Neural progenitor cell (in vitro differentiated cells): ENCODE results near the gene ATF4. TPM values are rescaled to one million over a fixed set of nuclear protein-coding genes. Genes with fewer than 3 reads are reported as not detected.
A peak's percentile ranks its signal among the peaks of the same experiment; 100 is the strongest.

Experiments used
- DNase-seq: peaks from one replicate; pipeline ENCODE4 v3.0.0-alpha.2; 2016; ENCODE audit warnings: low spot score
- H2AFZ ChIP-seq: fragments of 200-600 bp; sonication (generic); replicated peaks from 2 replicates; pipeline ENCODE4 v1.6.1; 2016; ENCODE audit warnings: antibody characterized with exemption
- H3F3A ChIP-seq: fragments of 200-600 bp; sonication (generic); 2 replicates; pipeline ENCODE4 v1.6.1; 2016; ENCODE audit warnings: antibody characterized with exemption, low read depth
- H3K27ac ChIP-seq: fragments of 200-600 bp; sonication (generic); 2 replicates; pipeline ENCODE4 v1.5.1; 2016; ENCODE audit warnings: mild to moderate bottlenecking
- H3K27me3 ChIP-seq: fragments of 200-600 bp; sonication (generic); 2 replicates; pipeline ENCODE4 v1.6.1; 2016; ENCODE audit warnings: mild to moderate bottlenecking, moderate library complexity
- H3K36me3 ChIP-seq: fragments of 200-600 bp; sonication (generic); 2 replicates; pipeline ENCODE4 v1.5.1; 2016
- H3K4me1 ChIP-seq: fragments of 200-600 bp; sonication (generic); 2 replicates; pipeline ENCODE4 v1.6.1; 2016; ENCODE audit warnings: mixed run types
- H3K4me2 ChIP-seq: fragments of 200-600 bp; sonication (generic); 2 replicates; pipeline ENCODE4 v1.6.1; 2016
- H3K4me3 ChIP-seq: fragments of 200-600 bp; sonication (generic); 2 replicates; pipeline ENCODE4 v1.5.1; 2016
- H3K79me2 ChIP-seq: fragments of 200-600 bp; sonication (generic); 2 replicates; pipeline ENCODE4 v1.6.1; 2016; ENCODE audit warnings: low read depth
- H3K9ac ChIP-seq: fragments of 200-600 bp; sonication (generic); 2 replicates; pipeline ENCODE4 v1.6.1; 2016
- H3K9me3 ChIP-seq: fragments of 200-600 bp; sonication (generic); 2 replicates; pipeline ENCODE4 v1.5.1; 2016; ENCODE audit warnings: low read depth
- H4K20me1 ChIP-seq: fragments of 200-600 bp; sonication (generic); 2 replicates; pipeline ENCODE4 v1.6.1; 2016; ENCODE audit warnings: low read depth
- H3K27ac Mint-ChIP-seq: 3 replicates; pipeline ENCODE4 v1.8.0; 2021; ENCODE audit warnings: mixed read lengths
- H3K27me3 Mint-ChIP-seq: 2 replicates; pipeline ENCODE4 v1.8.0; 2022; ENCODE audit warnings: low read depth, mild to moderate bottlenecking, inconsistent platforms, moderate library complexity, mixed read lengths; ENCODE audit not compliant: insufficient read depth
- H3K36me3 Mint-ChIP-seq: 3 replicates; pipeline ENCODE4 v1.8.0; 2021; ENCODE audit warnings: mixed read lengths
- H3K4me1 Mint-ChIP-seq: 3 replicates; pipeline ENCODE4 v1.8.0; 2021; ENCODE audit warnings: mixed read lengths
- H3K4me3 Mint-ChIP-seq: 3 replicates; pipeline ENCODE4 v1.8.0; 2021; ENCODE audit warnings: mild to moderate bottlenecking, moderate library complexity, mixed read lengths
- H3K9me3 Mint-ChIP-seq: 3 replicates; pipeline ENCODE4 v1.8.0; 2020; ENCODE audit warnings: mixed read lengths
- EZH2 ChIP-seq: fragments of 200-600 bp; sonication (generic); IDR thresholded peaks from 2 replicates; pipeline ENCODE4 v1.6.1; 2017; ENCODE audit warnings: antibody characterized with exemption, mild to moderate bottlenecking, moderate library complexity
- EZH2phosphoT487 ChIP-seq: fragments of 200-600 bp; sonication (generic); IDR thresholded peaks from 2 replicates; pipeline ENCODE4 v1.6.1; 2017; ENCODE audit warnings: antibody characterized with exemption
- total RNA-seq: library from RNA; depleted of rRNA; stranded (reverse); fragments of >200 nt; gene quantifications from 2 replicates; pipeline ENCODE4 v1.2.3, GENCODE V29; 2015; ENCODE audit warnings: low replicate concordance
- TF ChIP-seq, protein P1 (sequence below): fragments of 200-600 bp; sonication (generic); IDR thresholded peaks from 2 replicates; pipeline ENCODE4 v1.5.1; 2017; ENCODE audit warnings: antibody characterized with exemption, mild to moderate bottlenecking

Gene ATF4
- total RNA-seq, 1 donor from 2014 or later = 189 TPM

DNA sequence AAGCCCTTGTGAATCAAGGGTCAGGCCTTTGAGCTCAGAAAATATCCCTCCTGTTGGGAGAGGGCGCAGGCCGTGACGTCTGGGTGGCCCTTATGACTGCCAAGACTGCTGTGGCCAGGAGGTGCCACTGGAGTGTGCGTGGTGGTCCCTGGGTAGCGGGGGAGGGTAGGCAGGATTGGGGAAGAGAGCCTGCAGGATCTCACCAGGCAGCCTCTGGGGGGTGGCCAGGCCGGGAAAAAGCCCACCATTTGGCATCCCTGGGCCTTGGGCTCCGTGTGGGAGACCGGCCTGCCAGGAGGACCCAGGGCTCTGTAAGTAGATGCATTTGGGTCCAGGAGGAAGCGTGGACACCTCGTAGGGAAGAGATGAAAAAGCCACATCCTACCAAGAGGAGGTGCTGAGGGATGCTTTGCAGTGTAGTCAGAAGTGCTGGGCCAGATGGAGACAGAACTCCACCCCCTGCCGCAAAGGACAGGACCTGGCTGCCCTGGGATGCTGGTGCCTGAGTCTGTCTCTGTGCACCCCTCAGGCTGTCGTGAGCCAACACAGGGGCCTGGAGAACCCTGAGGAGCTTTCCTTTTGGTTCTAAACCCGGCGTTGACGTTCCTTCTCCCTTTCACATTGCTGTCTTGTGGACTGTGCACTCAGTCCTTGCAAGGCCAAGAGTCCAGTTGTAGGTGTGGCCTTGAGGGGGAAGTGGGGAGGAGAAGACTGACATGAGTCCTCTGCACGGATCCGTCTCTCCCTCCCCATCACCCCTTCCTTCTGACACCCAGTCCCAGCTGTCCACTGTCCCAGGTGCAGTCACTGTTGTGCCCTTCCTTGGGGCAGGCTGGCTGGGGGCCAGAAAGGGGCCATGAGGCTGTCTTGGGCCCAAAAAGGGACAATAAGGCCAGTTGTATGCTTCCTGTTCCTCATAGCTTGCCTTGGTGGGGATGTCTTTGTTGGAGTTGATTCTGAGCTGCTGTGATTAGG lies 31.0 kb upstream of the ATF4 start:
- peak overlapping the region; percentile 15 for H3K4me3 Mint-ChIP-seq
- peak overlapping the region; percentile 56 for H3K4me2 ChIP-seq
- H3K27ac ChIP-seq = no peak overlapping the region

DNA sequence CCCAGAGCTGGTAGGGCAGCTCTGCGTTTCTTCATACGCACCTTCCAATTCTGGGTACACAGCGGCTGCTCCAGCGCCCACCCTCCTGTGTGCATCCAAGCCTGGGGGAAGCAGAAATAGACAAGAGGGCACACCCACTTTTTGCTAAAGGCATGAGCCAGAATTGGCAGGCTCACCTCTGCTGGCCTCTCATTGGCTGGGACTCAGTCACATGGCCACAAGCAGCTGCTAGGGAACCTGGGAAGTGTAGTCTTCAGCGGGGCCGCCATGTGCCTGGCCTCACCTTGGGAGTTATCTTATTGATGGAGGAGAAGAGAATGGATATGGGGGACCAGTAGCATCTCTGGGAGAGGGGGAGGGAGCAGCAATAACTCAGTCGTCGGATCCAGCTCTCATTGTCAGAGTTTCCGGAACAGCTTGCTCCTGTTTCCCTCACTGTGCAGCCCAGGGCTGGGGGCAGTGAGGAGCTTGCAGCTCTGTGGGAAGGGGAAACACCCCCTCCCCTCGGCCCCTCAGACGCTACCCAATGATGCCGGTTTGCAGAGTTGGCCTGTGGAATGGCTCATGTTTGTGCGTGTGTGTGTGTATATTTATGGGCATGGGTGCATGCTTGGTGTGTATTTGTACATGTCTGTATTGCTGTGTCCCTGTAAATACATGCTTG lies 30.1 kb upstream of the ATF4 start:
- Histone ChIP-seq H4K20me1 (peaks cover 5% of the 10 kb centered on the region), H3K9ac (no peak overlapping the region), H3K4me3 (no peak overlapping the region), H3F3A (no peaks in the 10 kb centered on the region), H3K27me3 (peaks cover 5% of the 10 kb centered on the region), H3K79me2 (no peaks in the 10 kb centered on the region), H3K4me1 (no peaks in the 10 kb centered on the region), H2AFZ (no peak overlapping the region), H3K27ac (no peak overlapping the region), H3K36me3 (no peaks in the 10 kb centered on the region), H3K9me3 (no peaks in the 10 kb centered on the region), H3K4me2 (peak overlapping the region; percentile 56)
- Mint-ChIP-seq H3K27me3 (peaks cover 9% of the 10 kb centered on the region), H3K36me3 (peaks cover 4% of the 10 kb centered on the region), H3K27ac (peak overlapping the region; percentile 10), H3K4me3 (peak overlapping the region; percentile 15), H3K4me1 (peaks cover 5% of the 10 kb centered on the region), H3K9me3 (no peaks in the 10 kb centered on the region)
- peak; percentile 89 for DNase-seq
- TF ChIP-seq EZH2 = no peak
- no peak for TF ChIP-seq EZH2phosphoT487
- TF ChIP-seq, protein P1, sequence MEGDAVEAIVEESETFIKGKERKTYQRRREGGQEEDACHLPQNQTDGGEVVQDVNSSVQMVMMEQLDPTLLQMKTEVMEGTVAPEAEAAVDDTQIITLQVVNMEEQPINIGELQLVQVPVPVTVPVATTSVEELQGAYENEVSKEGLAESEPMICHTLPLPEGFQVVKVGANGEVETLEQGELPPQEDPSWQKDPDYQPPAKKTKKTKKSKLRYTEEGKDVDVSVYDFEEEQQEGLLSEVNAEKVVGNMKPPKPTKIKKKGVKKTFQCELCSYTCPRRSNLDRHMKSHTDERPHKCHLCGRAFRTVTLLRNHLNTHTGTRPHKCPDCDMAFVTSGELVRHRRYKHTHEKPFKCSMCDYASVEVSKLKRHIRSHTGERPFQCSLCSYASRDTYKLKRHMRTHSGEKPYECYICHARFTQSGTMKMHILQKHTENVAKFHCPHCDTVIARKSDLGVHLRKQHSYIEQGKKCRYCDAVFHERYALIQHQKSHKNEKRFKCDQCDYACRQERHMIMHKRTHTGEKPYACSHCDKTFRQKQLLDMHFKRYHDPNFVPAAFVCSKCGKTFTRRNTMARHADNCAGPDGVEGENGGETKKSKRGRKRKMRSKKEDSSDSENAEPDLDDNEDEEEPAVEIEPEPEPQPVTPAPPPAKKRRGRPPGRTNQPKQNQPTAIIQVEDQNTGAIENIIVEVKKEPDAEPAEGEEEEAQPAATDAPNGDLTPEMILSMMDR = no peak

More for the DNA sequence above, 31.0 kb upstream of the ATF4 start:
- Histone ChIP-seq H3K36me3 (no peaks in the 10 kb centered on the region), H3F3A (no peaks in the 10 kb centered on the region), H3K4me1 (no peaks in the 10 kb centered on the region), H2AFZ (no peak overlapping the region), H3K4me3 (no peak overlapping the region), H3K27me3 (peaks cover 5% of the 10 kb centered on the region), H3K9me3 (no peaks in the 10 kb centered on the region), H3K9ac (no peak overlapping the region), H3K79me2 (no peaks in the 10 kb centered on the region), H4K20me1 (peaks cover 5% of the 10 kb centered on the region)
- no peaks in the 10 kb centered on the region for H3K9me3 Mint-ChIP-seq
- peaks cover 4% of the 10 kb centered on the region for H3K36me3 Mint-ChIP-seq
- peaks cover 5% of the 10 kb centered on the region for H3K4me1 Mint-ChIP-seq
- TF ChIP-seq, protein P1 = no peak
- TF ChIP-seq EZH2phosphoT487 (no peak), EZH2 (no peak)
- H3K27ac Mint-ChIP-seq = no peak overlapping the region
- H3K27me3 Mint-ChIP-seq = peaks cover 9% of the 10 kb centered on the region
- DNase-seq = no peak

DNA sequence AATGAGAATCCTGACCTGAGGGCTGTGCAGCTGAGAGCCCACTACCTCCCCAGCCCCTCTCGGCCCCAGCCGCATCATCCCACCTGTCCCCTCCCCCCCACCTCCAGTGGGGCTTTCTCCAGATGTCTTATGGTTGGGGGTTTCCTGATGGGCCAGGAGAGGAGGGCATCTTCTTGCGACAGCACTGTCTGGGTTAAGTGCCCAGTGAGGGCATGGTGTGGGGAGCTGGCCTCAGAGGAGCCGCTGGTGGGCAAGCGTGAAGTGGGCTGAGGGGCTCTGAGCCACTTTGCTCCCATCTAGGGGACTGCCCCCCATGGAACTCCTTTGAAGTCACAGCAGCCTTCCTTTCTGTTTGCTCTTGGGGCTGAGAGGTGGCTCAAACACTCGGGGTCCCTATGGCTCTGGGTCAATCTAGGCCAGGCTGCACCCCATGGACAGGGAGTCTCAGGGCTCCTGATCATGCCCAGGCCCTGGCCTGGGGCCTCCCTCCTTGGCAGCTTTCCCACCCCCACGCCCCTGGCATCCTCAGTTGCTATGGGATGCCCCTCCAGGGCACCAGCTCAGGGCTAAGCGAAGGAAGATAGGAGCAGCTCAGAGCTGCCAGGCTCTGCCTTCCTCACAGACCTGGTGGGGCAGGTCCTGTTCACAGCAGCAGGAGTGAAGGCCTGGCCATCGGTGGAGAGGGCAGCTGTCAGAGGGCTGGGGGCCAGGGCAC lies 29.2 kb upstream of the ATF4 start:
- Mint-ChIP-seq H3K9me3 (no peaks in the 10 kb centered on the region), H3K36me3 (peaks cover 4% of the 10 kb centered on the region), H3K4me1 (peaks cover 7% of the 10 kb centered on the region), H3K27ac (no peak overlapping the region), H3K4me3 (no peak overlapping the region), H3K27me3 (peaks cover 9% of the 10 kb centered on the region)
- Histone ChIP-seq H3K27me3 (peaks cover 5% of the 10 kb centered on the region), H3F3A (peaks cover 7% of the 10 kb centered on the region), H3K4me1 (peaks cover 2% of the 10 kb centered on the region), H2AFZ (no peak overlapping the region), H3K27ac (no peak overlapping the region), H3K79me2 (no peaks in the 10 kb centered on the region), H3K36me3 (no peaks in the 10 kb centered on the region), H3K9me3 (no peaks in the 10 kb centered on the region), H3K9ac (no peak overlapping the region), H3K4me3 (no peak overlapping the region), H3K4me2 (no peak overlapping the region), H4K20me1 (peaks cover 5% of the 10 kb centered on the region)
- DNase-seq = no peak
- TF ChIP-seq EZH2 = no peak
- TF ChIP-seq, protein P1 = no peak
- TF ChIP-seq EZH2phosphoT487 = no peak
